OCI-LY3 (cell line): ENCODE measurements around the gene UST.

Source experiments
- H2AFZ ChIP-seq: fragments of 200-600, 300-600 bp; shearing (Covaris generic); 2 replicates; pipeline ENCODE4 v1.6.0; 2014; ENCODE audit warnings: antibody characterized with exemption, low read depth, low read length
- H3K27ac ChIP-seq: fragments of 200-600, 300-600 bp; sonication (generic); 2 replicates; pipeline ENCODE4 v1.5.1; 2014; ENCODE audit warnings: mild to moderate bottlenecking, low read length, moderate library complexity, mixed read lengths
- H3K27me3 ChIP-seq: fragments of 200-600, 300-600 bp; sonication (generic); 2 replicates; pipeline ENCODE4 v1.6.1; 2014; ENCODE audit warnings: low read depth, low read length, mixed read lengths
- H3K36me3 ChIP-seq: fragments of 200-600, 300-600 bp; sonication (generic); replicated peaks from 2 replicates; pipeline ENCODE3; 2014; ENCODE audit warnings: low read depth, low read length, mixed read lengths
- H3K4me1 ChIP-seq: fragments of 300-600, 200-600 bp; sonication (generic); 2 replicates; pipeline ENCODE4 v1.6.1; 2014; ENCODE audit warnings: low read length, mixed read lengths
- H3K4me2 ChIP-seq: fragments of 200-600, 300-600 bp; sonication (generic); 2 replicates; pipeline ENCODE4 v1.6.1; 2014; ENCODE audit warnings: low read length, mixed read lengths
- H3K4me3 ChIP-seq: fragments of 300-600, 200-600 bp; sonication (generic); 2 replicates; pipeline ENCODE4 v1.5.1; 2014; ENCODE audit warnings: antibody characterized with exemption, mild to moderate bottlenecking, low read length, moderate library complexity
- H3K79me2 ChIP-seq: fragments of 300-600, 200-600 bp; shearing (Covaris generic); 2 replicates; pipeline ENCODE4 v1.6.1; 2014; ENCODE audit warnings: mild to moderate bottlenecking, low read length, mixed read lengths
- H3K9ac ChIP-seq: fragments of 300-600, 200-600 bp; shearing (Covaris generic); 2 replicates; pipeline ENCODE4 v1.6.0; 2014; ENCODE audit warnings: mild to moderate bottlenecking, low read length, moderate library complexity
- H3K9me3 ChIP-seq: fragments of 200-600, 300-600 bp; shearing (Covaris generic); 2 replicates; pipeline ENCODE4 v1.6.1; 2014; ENCODE audit warnings: low read length, mixed read lengths; ENCODE audit not compliant: insufficient read depth
- H4K20me1 ChIP-seq: fragments of 200-600, 300-600 bp; sonication (generic); 2 replicates; pipeline ENCODE4 v1.6.1; 2016; ENCODE audit warnings: low read length, mixed read lengths; ENCODE audit not compliant: insufficient read depth
- CTCF ChIP-seq: fragments of 200-600, 300-600 bp; sonication (generic); IDR thresholded peaks from 2 replicates; pipeline ENCODE4 v1.5.1; 2014; ENCODE audit warnings: antibody characterized with exemption, low read length, low read depth
- EZH2phosphoT487 ChIP-seq: fragments of 200-600 bp; shearing (Covaris generic); IDR thresholded peaks from 2 replicates; pipeline ENCODE4 v1.6.1; 2018; ENCODE audit warnings: antibody characterized with exemption, mixed run types, low read depth

Gene UST

GRCh38 chr6:149079911-149080491 is 333.2 kb downstream of the UST start:
- Histone ChIP-seq H2AFZ (no peak overlapping the region), H3K4me1 (peaks cover 55% of the 10 kb centered on the region), H4K20me1 (no peaks in the 10 kb centered on the region), H3K9me3 (no peaks in the 10 kb centered on the region), H3K79me2 (no peaks in the 10 kb centered on the region), H3K4me3 (no peak overlapping the region), H3K27me3 (no peaks in the 10 kb centered on the region), H3K4me2 (peak overlapping the region; percentile 41), H3K36me3 (peaks cover 3% of the 10 kb centered on the region), H3K9ac (peak overlapping the region; percentile 46; the same call in 1 of the 2 replicates), H3K27ac (peak overlapping the region; percentile 59)
- TF ChIP-seq EZH2phosphoT487 (no peak), CTCF (no peak)

- Histone ChIP-seq H3K36me3 (peaks cover 3% of the 10 kb centered on the region), H3K79me2 (no peaks in the 10 kb centered on the region), H2AFZ (no peak overlapping the region), H4K20me1 (no peaks in the 10 kb centered on the region), H3K27ac (peak overlapping the region; percentile 59), H3K4me3 (no peak overlapping the region), H3K4me1 (peaks cover 55% of the 10 kb centered on the region), H3K9ac (no peak overlapping the region), H3K27me3 (no peaks in the 10 kb centered on the region), H3K9me3 (no peaks in the 10 kb centered on the region), H3K4me2 (no peak overlapping the region)
- TF ChIP-seq EZH2phosphoT487: no peak
- TF ChIP-seq CTCF: no peak
Observed at GRCh38 chr6:149080511-149080910, 333.7 kb downstream of the UST start.

- no peaks in the 10 kb centered on the region for H3K9me3 ChIP-seq
- H3K27me3 ChIP-seq: no peaks in the 10 kb centered on the region
- H3K4me2 ChIP-seq: peak overlapping the region; percentile 41
- no peak overlapping the region for H3K4me3 ChIP-seq
- no peaks in the 10 kb centered on the region for H3K79me2 ChIP-seq
- H3K9ac ChIP-seq: no peak overlapping the region
- H2AFZ ChIP-seq: no peak overlapping the region; the same call in 1 of the 2 replicates
- TF ChIP-seq CTCF (no peak), EZH2phosphoT487 (no peak)
- no peaks in the 10 kb centered on the region for H4K20me1 ChIP-seq
- peaks cover 55% of the 10 kb centered on the region for H3K4me1 ChIP-seq
- H3K36me3 ChIP-seq: peaks cover 3% of the 10 kb centered on the region
- no peak overlapping the region for H3K27ac ChIP-seq
Observed at GRCh38 chr6:149081281-149081680, 334.5 kb downstream of the UST start.

- no peaks in the 10 kb centered on the region for H3K9me3 ChIP-seq
- H3K27me3 ChIP-seq: no peaks in the 10 kb centered on the region
- no peaks in the 10 kb centered on the region for H4K20me1 ChIP-seq
- TF ChIP-seq EZH2phosphoT487 (no peak), CTCF (peak; percentile 70)
- H3K4me2 ChIP-seq: peak overlapping the region; percentile 41
- H3K4me1 ChIP-seq: peaks cover 55% of the 10 kb centered on the region
- no peak overlapping the region for H2AFZ ChIP-seq
- H3K79me2 ChIP-seq: no peaks in the 10 kb centered on the region
- peaks cover 3% of the 10 kb centered on the region for H3K36me3 ChIP-seq
- H3K4me3 ChIP-seq: no peak overlapping the region
- no peak overlapping the region for H3K9ac ChIP-seq
- H3K27ac ChIP-seq: no peak overlapping the region
Observed at GRCh38 chr6:149082320-149082719, 335.5 kb downstream of the UST start.
